Right cardiac atrium (tissue), 5 donors: ENCODE results near the gene CPLX4. TPM values are rescaled to one million over a fixed set of nuclear protein-coding genes. Genes with fewer than 3 reads are reported as not detected.

ENCODE experiments used
- ATAC-seq, 2 donors: fragments of 200-7000 bp; cut with Tn5 transposase; one replicate each; pipeline versions ENCODE4 v1.8.0 to v1.9.1; 2020; ENCODE audit warnings: moderate library complexity in 2 of 2, mild to moderate bottlenecking in 1 of 2
- DNase-seq, 3 donors: peaks; one replicate each; pipeline ENCODE4 v3.0.0-alpha.2; 2020
- H3K27ac ChIP-seq: one replicate; pipeline ENCODE4 v1.5.1; 2013; ENCODE audit warnings: mild to moderate bottlenecking, low read length, control low read depth, moderate library complexity
- H3K27me3 ChIP-seq: one replicate; pipeline ENCODE4 v1.6.1; 2013; ENCODE audit not compliant: control insufficient read depth, insufficient read depth
- H3K4me1 ChIP-seq: one replicate; pipeline ENCODE4 v1.6.1; 2013; ENCODE audit warnings: low read length; ENCODE audit not compliant: control insufficient read depth, insufficient read depth
- H3K4me3 ChIP-seq: one replicate; pipeline ENCODE4 v1.5.1; 2013; ENCODE audit warnings: low read length, control low read depth
- H3K9me3 ChIP-seq: one replicate; pipeline ENCODE4 v1.6.1; 2013; ENCODE audit warnings: low read length; ENCODE audit not compliant: control insufficient read depth
- WGBS: extraction: QIAGEN DNeasy Blood & Tissue Kit; methylation state at CpG from one replicate; pipeline ENCODE4 v1.1.7; 2013; 5-methylcytosine and 5-hydroxymethylcytosine counted together
- intact Hi-C, 4 donors: fragments of 100-400 bp; cut with DNase I; formaldehyde crosslinking; loops; one replicate each; pipeline versions ENCODE4 v1.11.0 to v1.14.0; 2022 to 2023
- polyA plus RNA-seq: library from polyadenylated mRNA; stranded (reverse); fragments of 200-250 nt; gene quantifications from one replicate; pipeline ENCODE4 v1.2.3, GENCODE V29; 2013
- total RNA-seq, 4 donors: library from RNA; stranded (reverse); fragmentation: NEBNext Ultra II Directional; extraction: Animal tissue kit (Norgen Biotek cat#: 25700); gene quantifications; one replicate each; pipeline ENCODE4 v1.2.1, GENCODE V29; 2021
- donor health status: healthy with polysubstance abuse.
- donor health status: DM: no; HTN: yes; CAD: no.
- donor health status: DM: no; HTN: no; CAD: no.
- donor health status: DM: no; HTN: yes; CAD: no; lungs with severe emphysema.
- donor health status: DM: yes; HTN: yes; CAD: no.

Gene CPLX4
- total and polyA plus RNA-seq, 5 donors: not detected

DNA sequence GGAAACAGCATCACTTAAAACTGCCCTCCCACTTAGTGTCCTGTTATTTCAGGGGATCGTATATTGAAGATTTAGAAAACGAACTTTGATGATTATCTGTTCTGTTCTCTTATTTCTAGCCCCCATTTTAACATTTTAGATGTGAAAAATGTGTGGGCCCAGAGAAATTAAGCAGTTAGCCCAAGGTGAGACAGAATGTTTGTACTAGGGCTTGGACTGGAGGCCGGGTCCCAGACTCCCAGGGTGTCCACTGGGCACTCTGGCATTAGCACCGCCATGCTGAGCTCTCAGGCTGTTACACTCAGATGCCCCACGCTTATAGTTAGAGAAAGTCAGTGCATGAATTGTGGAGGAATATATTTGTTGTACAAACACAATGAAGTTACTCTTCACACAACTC, 39.7 kb downstream of the CPLX4 start:
- intact Hi-C loops: no loop called here
- Histone ChIP-seq H3K9me3 (no peaks in the 10 kb centered on the region), H3K4me1 (no peaks in the 10 kb centered on the region), H3K27me3 (peaks cover 8% of the 10 kb centered on the region), H3K27ac (no peak overlapping the region), H3K4me3 (no peak overlapping the region)
- ATAC-seq (no peak), DNase-seq (no peak)
- 72% methylated on average over 5 of the region's 5 CpGs for WGBS

DNA sequence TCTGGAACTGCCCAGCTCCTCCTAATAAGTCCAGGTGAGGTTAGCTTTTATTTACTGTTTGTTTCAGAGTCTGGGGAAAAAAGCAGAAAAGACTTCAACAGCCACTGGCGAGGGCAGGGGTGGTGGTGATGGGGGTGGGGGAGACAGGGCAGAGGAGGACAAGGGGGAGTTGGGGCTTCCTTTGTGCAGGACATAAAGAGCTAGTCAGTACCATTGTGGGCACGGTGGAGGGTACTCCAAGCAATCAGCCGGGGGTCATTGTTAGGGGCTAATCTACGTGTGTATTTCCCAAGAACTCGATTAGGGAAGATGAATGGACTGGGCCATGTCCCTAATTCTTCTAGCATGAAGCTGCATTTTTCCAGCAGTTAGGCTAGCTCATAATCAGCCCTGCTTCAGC, 42.4 kb downstream of the CPLX4 start:
- no peak for ATAC-seq
- no peaks in the 10 kb centered on the region for H3K27me3 ChIP-seq

DNA sequence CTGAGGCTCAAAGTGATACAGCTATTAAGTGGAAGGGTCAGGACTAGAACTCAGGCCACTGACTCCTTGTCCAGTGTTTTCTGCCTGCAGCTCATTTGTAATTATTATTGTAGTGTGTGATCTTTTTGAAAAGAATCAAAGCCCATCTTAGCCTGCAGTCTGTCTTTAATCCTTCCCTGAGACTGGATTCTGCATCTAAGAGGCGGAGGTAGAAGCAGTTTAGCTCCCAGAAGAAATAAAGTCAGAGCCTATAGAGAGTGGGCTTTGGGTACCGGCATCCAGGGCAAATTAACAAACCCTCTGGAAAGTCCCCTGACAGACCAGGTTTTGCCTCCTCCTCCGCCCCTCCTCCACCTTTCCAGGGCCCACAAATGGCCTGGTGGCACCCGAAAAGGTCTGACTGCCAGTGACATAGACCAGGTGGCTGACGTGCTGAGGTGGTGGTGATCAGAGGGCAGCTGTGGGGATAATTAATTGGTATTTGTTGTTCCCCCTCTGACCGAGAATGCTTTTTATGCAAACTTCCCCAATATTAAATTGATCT, 43.0 kb downstream of the CPLX4 start:
- Histone ChIP-seq H3K4me3 (no peak overlapping the region), H3K27me3 (no peaks in the 10 kb centered on the region), H3K9me3 (no peaks in the 10 kb centered on the region), H3K4me1 (no peaks in the 10 kb centered on the region), H3K27ac (no peak overlapping the region)
- DNase-seq: no peak
- intact Hi-C loops: no loop called here
- 19% methylated on average over 6 of the region's 6 CpGs for WGBS
- no peak for ATAC-seq

More for the DNA sequence above, 42.4 kb downstream of the CPLX4 start:
- no peak overlapping the region for H3K4me3 ChIP-seq
- no peaks in the 10 kb centered on the region for H3K4me1 ChIP-seq
- intact Hi-C loops: no loop called here
- DNase-seq: no peak
- no peaks in the 10 kb centered on the region for H3K9me3 ChIP-seq
- 23% methylated on average over 5 of the region's 5 CpGs for WGBS
- no peak overlapping the region for H3K27ac ChIP-seq

DNA sequence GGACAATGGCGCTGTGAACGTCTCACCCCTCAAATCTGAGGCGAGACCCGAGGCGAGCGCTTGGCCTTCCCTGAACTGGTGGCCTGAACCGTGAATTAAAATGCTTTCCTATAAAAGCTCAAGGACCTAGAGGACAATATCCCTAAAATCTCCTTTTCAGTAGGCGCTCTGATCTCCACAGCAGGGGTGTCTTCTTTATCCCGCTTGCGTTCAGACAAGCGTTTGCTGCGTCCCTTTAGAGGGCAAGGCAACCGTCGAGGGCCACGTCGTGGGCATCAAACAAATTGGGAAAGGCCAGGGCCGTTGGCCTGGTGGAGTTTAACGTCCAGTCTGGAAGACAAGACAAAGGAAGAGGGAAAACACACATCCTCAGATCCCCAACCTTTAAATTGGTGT, 43.9 kb downstream of the CPLX4 start:
- Histone ChIP-seq H3K4me3 (no peak overlapping the region), H3K9me3 (no peaks in the 10 kb centered on the region), H3K27ac (no peak overlapping the region), H3K4me1 (no peaks in the 10 kb centered on the region), H3K27me3 (no peaks in the 10 kb centered on the region)
- no peak for DNase-seq
- intact Hi-C loops: no loop called here
- 15% methylated on average over 18 of the region's 18 CpGs for WGBS
- ATAC-seq: no peak

DNA sequence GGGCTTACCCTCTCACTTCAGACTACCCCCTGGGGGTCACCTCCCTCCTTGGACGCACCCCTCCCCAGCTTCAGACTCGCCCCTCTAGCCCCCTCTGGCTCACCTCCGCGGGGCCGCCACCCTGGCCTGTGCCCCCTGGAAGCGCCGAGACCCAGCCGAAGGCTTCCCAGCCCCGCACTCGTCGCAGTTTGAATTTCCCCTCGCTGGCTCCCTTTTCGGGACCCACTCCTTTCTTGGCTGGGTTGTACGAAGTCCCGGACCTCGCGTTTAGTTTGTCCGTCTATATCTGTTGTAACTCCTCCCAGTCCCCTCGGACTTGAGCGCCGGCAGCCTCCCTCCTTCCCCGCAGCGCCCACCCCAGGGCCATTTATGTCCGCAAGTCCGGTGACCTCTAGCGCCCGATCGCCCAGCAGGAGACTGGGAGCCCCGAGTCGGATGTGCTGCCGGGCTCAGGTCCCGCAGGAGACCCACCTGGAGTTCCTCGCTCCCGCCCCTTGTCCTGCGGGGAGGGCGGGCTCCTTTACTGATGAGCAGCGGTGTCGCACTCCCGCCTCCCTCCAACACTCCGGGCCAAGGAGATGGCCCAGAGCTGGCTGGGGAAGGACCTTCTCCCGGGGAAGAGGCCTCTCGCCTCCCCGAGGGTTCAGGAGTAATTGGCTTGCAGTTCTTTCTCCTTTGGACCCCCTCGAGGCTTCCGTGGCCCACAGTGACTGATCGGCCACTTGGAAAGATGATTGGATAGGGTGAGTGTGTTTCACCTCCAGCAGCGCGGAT, 44.5 kb downstream of the CPLX4 start:
- no peaks in the 10 kb centered on the region for H3K27me3 ChIP-seq
- WGBS: 2% methylated on average over 48 of the region's 48 CpGs
- intact Hi-C loops: no loop called here
- no peak overlapping the region for H3K4me3 ChIP-seq
- ATAC-seq: peak in 1 of 2 donors; percentile 10
- H3K4me1 ChIP-seq: no peaks in the 10 kb centered on the region
- no peak for DNase-seq
- H3K27ac ChIP-seq: no peak overlapping the region
- H3K9me3 ChIP-seq: no peaks in the 10 kb centered on the region

DNA sequence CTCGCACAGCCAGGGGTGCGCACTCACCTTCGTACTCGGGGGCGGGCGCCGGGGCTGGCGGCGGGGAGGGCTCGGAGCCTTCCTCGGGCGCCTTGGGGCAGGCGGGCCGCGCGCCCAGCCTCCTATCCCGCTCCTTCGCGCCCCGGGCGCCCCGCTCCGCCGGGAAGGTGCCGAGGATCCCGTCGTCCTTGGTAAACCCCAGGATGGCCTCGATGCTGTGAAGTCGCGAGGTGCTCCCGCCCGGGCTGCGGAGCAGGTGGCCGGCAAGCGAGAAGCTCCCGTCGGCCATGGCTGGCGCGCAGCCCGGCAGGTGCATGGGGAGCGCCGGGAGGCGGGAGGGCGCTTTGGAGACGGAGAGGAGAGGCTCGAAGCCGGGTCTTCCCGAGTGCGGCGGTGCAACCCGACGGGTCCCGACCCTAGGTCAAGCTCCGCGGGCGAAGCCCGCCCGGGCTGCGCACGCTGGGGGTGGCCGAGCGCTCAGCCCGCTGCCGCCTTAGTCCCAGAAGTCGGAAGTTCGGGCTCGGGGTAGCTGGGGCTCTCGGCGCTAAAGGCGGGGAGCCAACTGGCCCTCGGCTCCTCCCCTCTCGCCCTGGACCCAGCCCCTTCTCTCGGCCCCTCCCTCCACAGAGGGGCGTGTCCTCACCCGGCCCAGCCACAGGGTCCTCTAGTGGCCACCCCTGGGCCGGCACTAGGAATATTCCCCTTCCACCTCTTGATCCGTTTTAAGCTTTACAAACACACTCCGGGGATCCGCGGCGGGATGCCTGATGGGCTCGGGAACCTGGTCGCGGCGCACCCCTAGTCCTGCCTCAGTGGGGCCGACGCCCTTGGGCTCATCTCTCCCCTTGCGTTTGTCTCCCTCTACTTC, 45.3 kb downstream of the CPLX4 start, which contains the start of gene RAX:
RAX (minus strand) TSS at position 564 of the 868 bp plus-strand sequence; CDS start at position 316, 248 bp downstream.
- ATAC-seq (peak; percentile 14 to 49), DNase-seq (peak in 2 of 3 donors; percentile 48 to 51)
- Histone ChIP-seq H3K4me1 (no peaks in the 10 kb centered on the region), H3K27ac (no peak within 1 kb of the TSS), H3K4me3 (peak within 1 kb of the TSS; percentile 2), H3K27me3 (no peaks in the 10 kb centered on the region), H3K9me3 (no peaks in the 10 kb centered on the region)
- intact Hi-C loops: no loop called here
- WGBS: 3% methylated on average over 88 of the region's 88 CpGs

DNA sequence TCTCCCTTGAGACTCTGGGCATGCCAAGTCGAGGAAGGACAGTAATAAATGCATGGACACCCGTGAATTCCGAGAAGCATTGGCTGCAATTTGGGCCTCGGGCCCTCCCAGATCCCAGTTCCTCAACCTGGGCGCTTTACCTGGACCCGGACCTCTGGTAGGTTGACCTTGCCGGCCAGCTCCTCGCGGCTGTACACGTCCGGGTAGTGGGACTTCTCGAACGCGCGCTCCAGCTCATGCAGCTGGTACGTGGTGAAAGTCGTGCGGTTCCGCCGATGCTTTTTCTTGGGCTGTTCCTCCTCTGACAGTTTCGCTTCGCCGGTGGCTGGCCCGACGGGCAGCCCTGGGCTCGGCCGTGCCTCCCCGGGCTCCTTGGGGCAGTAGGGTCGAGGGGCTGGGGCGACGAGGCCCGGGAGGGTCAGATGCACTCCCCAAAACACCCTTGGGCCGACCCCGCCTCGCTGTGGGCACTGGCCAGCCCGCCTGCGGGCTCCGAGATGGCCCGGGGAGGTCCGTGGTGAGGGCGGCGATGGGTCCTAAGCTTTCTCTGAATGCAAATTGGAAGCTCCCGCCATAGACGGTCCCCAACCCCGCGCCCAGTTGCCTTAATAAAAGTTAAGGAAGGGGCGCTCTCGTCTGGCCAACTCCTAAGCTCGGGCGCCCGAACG, 46.1 kb downstream of the CPLX4 start:
- no peaks in the 10 kb centered on the region for H3K4me1 ChIP-seq
- no peaks in the 10 kb centered on the region for H3K27me3 ChIP-seq
- intact Hi-C loops: no loop called here
- ATAC-seq: no peak
- 2% methylated on average over 52 of the region's 52 CpGs for WGBS
- DNase-seq: peak in 1 of 3 donors; percentile 37
- no peak overlapping the region for H3K27ac ChIP-seq
- H3K9me3 ChIP-seq: no peaks in the 10 kb centered on the region
- no peak overlapping the region for H3K4me3 ChIP-seq

DNA sequence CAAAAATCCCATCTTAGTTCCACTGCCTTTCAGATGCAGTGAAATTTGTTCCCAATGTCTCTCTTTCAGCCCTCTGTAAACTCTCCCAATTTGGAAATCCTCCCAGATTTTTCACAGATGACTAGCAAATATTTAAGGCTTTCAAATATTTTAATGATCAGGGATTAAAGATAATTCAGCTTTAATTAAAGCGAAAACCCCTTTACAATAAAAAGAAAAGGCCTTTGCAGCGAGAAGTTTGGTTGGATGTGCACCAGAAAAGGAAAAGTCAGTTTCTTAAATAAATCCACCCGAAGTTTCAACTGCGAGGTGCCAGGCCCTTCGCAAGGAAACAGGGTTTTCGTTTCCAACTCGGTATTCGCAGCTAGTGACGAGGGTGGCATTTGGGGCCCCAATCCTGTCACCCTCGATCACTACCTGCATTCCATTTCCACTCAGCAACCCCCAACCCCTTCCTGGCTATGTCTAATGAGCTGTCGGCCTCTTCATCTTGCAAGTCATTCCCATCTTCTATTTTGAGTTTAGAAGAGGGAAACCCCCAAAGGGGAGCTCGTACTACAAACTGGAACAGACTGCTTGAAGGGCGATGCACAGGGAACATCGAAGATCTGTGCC, 46.7 kb downstream of the CPLX4 start:
- H3K4me1 ChIP-seq: no peaks in the 10 kb centered on the region
- no peak overlapping the region for H3K4me3 ChIP-seq
- H3K27ac ChIP-seq: no peak overlapping the region
- ATAC-seq (no peak), DNase-seq (no peak)
- no peaks in the 10 kb centered on the region for H3K9me3 ChIP-seq
- 18% methylated on average over 14 of the region's 14 CpGs for WGBS
- intact Hi-C loops: no loop called here
- peaks cover 2% of the 10 kb centered on the region for H3K27me3 ChIP-seq

DNA sequence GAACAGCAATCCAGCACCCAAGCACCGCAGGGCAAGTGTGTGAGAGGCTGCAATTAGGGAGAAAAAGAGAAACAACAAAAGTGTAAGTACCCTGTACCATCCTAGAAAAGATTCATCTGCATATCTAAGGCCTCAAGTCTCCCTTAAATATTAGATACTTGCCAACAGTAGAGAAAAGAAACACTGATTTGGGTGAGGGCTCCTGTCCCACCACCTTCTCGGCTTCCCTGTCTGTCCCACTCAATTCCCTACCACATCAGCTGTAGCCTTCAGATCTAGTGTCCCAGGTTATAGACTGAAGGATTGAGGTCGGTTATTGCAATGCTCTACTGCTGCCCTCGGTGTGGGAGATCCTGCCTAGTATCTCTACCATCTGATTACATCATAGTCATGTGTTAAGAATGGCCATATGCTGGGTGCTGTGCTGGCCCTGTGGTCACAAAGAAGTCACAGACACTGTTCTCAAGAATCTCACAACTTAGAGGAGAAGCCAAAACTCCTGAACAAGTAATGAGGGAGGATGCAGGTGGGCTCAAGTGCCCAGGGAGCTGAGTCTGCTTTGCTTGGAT, 47.7 kb downstream of the CPLX4 start:
- intact Hi-C loops: no loop called here
- no peak for ATAC-seq
- Histone ChIP-seq H3K27me3 (peaks cover 2% of the 10 kb centered on the region), H3K9me3 (no peaks in the 10 kb centered on the region), H3K27ac (no peak overlapping the region), H3K4me3 (no peak overlapping the region), H3K4me1 (no peaks in the 10 kb centered on the region)
- 23% methylated on average over 4 of the region's 4 CpGs for WGBS
- no peak for DNase-seq

DNA sequence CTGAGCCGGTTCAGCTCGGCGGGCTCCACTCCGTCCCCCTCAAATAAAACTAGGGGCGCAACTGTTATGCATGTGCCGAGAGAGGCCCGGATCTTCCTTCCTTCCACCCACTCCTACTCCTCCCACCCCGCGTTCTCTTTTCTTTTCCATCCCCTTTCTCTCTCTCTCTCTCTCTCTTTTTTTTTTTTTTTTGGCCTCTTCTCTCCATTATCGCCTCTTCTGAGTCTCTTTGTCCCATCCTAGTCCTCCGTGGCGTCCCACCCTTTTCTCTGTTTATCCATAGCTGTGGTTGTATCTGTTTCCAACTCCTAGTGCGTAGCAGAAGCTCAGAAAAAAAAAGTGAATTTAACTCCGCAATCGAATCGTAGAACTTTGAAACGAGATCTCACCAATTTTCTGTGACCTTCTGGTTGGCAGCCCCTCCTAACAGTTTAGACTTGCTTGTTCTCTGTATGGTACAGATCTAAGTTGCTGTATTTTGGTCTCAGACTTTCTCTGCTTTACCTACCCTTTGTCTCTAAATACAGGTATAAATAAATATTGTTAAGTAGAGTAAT, 48.8 kb downstream of the CPLX4 start:
- Histone ChIP-seq H3K27ac (no peak overlapping the region), H3K4me3 (peak overlapping the region; percentile 24), H3K4me1 (no peaks in the 10 kb centered on the region), H3K27me3 (peaks cover 2% of the 10 kb centered on the region), H3K9me3 (no peaks in the 10 kb centered on the region)
- ATAC-seq: no peak
- DNase-seq: no peak
- intact Hi-C loops: no loop called here
- 6% methylated on average over 17 of the region's 17 CpGs for WGBS
